NCI-H82 treated with DMSO at 0.1 percent for 48 hours (cell line): Measurements from ENCODE around the gene TBC1D2B.

ENCODE experiments used
- DNase-seq: peaks from one replicate; lab custom pipeline; 2025; ENCODE audit not compliant: unreplicated experiment; lab: John Stamatoyannopoulos, UW

TBC1D2B gene

DNA sequence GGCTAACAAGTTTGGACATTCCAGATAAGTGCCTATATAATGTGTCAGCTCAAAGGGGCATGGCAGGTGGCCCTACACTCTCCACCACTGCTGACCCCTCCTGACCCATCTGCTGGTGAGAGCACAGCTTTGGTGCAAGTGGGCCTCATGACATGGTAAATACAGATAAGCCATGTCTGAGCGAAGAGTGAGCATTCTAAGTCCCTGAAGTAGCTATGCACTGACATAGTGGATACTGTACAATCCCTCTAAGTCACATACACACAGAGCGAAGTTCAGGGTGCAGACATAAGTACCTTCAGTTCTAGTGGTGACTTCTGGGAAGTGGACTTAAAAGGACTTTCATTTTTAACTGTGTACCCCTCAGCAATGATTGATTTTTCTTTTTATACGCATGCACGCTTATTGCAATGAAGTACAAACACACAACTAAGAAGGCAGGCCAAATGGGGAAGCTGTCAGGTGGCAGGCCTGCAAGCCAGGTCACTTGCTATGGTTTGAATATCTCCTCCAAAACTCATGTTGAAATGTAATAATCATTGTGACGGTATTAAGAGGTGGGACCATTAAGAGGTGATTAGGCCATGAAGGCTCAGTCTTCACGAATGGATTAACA is 41.5 kb downstream of the TBC1D2B start:
- DNase-seq, result no peak

DNA sequence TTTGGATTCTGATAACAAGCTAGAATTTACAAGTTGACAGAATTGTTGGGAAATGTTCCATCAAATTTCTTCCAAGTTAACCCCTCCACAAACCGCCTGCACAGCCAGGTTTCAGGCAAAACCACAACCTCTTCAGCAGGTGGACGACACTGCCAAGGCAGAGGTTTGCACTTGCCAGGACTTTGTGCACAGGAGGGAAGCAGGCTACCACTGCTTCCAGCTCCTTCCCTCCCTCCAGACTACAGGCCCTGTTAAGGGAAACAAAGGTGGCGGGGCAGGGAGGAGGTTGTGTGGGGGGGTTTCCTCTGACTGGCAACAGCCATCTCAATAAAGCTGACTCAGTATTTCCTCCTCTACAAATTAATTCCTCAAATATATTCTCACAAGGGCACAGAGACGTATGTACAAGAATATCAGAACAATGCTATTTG is 42.2 kb downstream of the TBC1D2B start:
- DNase-seq, result no peak

DNA sequence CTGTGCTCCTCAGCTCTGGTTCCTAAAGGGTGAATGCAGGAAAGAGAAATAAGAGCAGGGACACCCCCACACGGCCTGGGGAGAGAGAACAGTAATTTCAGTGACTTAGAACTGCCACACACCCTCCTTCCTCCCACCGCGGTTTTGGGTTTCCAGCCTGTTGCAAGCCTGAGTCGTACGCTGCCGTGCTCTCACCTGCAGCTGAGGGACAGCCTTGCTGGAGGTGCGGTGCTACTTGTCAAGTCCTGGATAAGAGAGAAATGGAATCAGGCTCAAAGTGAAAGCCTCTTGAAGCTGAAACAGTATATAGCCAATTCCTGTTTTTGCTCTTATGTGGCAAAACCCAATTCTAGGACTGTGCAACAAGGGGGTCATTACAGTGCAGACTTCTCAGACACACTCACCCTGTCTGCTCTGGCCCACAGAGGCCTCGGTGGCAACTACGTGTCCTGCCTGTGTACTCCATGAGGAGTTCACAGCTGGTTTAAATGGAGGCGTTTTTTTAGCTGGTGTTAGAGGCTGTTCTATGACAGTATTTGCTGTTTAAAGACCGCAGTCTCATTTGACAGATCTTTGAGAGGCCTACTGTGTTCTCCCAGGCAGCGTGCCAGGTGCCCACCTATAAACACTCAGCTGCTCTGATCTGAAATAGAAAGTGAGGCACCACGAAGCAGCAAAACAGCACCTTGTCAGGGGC is 42.9 kb downstream of the TBC1D2B start:
- no peak for DNase-seq

DNA sequence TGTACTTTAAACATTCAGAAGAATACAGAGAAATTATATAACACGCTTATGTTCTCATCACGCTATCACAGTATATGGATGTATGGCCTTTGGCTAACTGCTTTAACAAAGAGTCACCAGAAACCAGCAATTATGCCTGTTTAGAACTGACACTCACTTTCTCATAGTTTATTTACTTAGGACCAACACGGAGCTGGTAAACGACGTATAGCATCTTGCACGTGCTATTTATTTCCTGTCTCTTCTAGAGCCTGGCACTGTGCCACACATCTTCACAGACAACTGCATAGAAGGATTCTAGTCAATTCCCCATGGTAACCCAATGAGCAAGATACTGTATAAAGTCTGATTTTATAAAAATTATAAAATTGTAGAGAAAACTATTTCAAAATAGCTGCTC is 43.6 kb downstream of the TBC1D2B start:
- no peak for DNase-seq

DNA sequence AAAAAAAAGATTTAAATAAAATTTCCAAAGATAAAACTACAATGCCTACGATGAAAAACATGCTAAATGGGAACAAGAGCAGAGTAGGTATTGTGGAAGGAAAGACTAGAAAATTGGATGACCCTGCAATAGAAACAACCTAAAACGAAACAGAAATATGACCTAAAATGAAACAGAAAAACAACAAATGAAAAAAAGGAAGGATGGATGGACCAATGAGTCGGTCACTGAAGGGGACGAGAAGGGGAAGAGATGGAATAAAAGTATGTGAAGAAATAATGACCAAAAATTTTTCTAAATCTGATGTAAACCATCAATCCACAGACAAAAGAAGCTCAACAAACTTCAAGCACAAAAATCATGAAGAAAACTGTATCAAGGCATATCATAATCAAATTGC is 44.8 kb downstream of the TBC1D2B start:
- DNase-seq, result no peak

DNA sequence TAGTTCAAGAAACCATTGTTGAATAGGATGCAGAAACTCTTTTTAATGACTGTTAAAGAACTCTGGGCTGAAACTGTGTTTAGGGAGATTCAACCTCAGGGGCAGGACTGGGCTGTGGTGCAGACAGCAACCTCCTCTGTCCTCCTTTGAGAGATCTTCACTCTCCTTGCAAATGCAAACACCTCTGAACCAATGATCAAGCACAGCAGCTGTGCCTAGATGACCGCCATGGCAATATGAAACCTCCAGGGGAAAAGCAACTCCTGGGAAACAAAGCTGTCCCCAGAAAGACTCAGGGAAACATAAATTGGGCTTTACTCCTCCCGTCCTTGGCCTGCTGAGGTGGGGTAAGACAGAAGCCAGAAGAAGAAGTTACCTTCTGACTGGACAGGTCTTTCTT is 52.6 kb downstream of the TBC1D2B start:
- no peak for DNase-seq

DNA sequence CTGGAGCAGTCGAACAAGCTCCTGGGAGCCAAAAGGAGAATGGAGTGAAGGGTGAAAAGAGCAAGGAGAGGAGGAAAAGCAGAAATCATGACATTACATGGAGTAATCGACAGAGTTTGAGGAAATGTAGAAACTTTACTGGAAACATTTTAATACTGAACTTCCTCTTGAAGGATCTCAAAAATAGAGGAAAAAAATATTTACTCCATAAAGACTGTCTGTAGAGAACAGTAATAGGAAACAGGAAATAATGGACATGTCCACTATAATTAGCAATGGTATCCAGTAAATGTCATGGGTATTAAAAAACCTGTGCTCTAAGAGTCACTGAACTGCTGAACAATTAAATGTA is 53.0 kb downstream of the TBC1D2B start:
- no peak for DNase-seq

DNA sequence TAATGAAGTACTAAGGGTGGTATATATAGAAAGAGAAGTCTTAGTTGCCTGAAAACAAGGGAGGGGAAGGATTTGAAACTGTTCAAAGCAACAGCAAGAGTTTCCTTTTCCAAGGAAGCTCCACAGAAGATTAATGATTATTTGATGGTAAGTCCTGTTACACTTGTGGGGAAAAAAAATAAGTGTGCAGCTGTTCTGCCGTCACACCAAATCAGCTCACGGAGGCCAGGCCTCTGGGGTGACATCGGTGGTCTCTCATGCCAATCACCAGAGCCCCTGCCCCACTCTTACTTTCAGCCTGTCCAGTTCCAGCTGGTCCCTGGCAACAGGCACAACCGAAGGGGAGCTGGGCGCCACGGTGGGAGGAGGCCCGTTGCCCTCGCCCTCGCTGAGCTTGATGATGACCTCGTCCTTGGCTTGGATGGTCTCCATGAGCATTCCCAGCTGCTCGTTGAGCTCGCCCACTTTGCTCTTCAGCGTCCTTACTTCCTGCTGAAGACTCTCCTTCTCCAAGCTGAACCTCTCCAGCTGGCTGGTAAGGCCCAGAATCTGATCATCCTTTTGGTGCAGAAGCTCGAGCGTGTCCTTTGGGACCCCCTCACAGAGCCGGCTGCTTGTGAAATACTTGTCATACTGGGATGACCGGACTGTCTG is 53.5 kb downstream of the TBC1D2B start:
- DNase-seq, result no peak

DNA sequence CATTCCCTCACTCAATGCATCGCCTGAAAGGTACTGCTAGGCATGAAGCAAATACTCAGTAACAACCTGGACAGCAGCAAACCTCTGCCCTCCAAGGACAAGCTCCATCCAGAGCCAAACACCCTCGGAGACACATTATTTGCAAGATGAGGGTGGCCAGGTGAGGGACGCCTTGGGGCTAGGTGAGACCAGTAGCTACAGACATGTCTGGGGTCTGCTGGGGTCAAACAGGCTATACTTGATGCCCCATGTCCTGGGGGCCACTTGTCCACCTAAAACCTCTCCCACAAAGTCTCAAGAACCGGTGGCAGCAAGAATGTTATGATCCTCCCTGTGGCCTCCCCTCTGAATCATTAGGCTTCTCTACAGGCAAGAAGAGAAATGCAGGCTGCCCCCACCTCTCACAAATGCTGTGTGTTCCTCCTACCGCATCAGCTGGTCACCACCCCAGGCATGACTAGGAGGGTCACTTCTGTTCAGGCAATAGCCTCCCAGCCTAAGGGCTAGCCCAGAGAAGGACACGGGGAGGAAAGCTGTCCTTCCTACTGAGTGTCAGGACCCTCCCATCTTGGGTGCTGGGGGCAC is 54.3 kb downstream of the TBC1D2B start:
- DNase-seq, result no peak

DNA sequence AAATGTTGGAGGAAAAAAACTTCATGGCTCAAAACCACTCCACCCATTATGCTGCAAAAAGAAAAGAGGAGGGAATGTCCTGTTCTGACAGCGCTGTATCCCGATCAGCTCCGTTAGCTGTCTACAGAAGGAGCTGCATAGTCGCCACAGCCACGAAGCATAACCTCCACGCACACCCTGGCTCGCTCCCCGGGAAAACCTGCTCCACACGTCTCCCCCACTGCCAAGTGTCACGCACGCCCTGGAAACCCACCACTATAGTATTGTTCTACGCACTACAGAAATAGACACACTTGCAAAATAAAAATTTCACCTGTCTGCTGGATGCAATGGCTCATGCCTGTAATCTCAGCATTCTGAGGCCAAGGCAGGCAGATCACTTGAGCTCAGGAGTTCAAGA is 55.8 kb downstream of the TBC1D2B start:
- no peak for DNase-seq

DNA sequence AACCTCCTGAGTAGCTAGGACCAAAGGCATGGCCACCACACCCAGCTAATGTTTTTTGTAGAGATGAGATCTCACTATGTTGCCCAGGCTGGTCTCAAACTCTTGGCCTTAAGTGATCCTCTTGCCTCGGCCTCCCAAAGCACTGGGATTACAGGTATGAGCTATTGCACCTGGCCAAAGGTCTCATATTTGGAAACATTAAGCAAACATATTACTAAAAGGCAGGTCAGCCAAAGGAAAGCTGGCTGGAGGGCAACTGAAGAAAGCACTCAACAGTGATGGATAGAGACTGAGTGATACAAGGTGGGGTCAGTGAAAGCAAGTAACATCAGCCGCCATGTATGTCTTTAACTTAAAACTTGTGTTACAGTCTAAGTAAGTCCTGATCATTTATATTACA is 57.5 kb downstream of the TBC1D2B start:
- no peak for DNase-seq

DNA sequence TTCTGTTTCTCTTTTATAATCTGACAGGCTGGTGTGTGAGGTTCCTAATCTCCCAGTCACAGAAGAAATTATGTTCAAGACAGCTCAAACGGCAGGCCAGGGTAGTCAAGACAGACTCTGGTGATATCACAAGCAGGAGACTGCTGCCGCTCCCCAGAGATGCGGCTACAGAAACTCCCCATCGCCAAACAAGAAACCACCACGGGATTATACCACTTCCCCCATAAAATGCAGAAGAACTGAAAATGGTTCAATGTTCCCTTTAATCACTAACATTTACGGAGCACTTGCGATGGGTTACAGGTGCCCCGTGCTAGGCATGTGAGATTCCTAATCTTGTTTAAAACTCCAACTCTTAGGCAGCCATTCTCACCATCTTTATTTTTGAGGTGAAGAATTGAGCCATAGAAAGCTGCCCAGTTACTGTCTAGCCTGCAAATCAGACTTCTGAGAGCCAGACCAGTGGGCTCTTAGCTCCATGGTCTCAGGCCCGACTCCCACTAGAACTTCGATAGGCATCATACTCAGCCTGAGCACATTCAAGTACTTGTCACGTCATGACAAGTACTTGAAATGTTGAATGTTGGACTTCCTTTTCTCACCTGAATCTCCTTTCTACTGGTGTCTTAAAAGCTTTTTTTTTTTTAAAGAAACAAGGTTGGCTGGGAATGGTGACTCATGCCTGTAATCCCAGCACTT is 58.4 kb downstream of the TBC1D2B start:
- DNase-seq, result no peak

DNA sequence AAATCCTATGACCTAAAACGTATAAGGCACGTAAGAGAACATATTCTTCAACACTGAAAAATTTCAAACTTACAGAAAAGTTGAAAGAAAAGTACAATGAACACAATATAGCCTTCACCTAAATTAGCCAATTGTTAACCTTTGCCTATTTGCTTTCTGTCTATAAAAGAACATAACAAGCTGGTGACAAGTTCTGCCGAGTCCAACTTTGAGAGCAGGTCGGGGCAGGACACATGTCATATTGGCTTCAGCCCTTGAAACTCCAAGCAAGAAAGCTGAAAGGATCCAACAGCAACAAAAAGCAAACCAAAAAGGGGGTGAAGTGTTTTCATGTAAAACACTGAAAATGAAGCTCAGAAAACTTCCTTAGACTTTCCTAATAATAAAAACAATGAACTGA is 59.1 kb downstream of the TBC1D2B start:
- DNase-seq, result no peak

DNA sequence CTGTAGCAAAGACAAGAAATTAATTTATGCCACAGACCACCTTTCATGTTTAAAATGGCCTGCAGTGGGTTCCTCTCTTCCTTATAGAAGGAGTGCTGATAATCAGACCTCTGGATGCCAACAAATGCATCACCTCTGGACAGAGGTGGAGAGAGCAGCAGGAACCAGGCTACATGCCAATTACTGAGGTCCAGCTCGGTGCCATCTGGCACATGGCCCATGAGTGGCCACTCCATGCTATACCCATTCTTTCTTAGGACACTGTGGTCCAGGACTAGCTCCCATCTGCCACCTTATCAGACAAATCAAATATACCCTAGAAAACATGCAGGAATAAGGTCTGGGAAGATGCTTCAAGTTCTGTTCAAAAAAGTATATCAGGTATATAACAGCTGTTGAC is 60.7 kb downstream of the TBC1D2B start:
- DNase-seq, result no peak

DNA sequence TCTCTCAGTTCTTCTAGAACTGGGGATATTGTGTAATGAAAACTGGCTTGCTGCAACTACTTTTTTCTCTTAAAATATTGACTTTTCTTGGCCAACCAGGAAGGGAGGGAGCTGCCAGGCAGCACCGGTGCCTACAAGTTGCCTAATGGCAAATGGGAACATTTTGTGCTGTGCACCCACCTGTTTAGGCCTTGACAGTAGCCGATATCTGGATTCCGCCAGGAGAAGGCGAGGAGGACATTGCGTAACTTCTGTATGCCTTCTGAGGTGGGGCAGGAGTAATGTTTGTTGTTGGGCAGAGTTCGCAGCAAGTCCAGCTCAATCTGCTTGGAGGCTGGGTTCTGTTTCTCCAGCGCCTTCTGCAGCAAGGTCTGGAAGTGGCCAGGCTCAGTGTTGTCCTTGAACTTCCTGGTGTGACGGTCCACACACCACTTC is 64.9 kb downstream of the TBC1D2B start:
- no peak for DNase-seq

DNA sequence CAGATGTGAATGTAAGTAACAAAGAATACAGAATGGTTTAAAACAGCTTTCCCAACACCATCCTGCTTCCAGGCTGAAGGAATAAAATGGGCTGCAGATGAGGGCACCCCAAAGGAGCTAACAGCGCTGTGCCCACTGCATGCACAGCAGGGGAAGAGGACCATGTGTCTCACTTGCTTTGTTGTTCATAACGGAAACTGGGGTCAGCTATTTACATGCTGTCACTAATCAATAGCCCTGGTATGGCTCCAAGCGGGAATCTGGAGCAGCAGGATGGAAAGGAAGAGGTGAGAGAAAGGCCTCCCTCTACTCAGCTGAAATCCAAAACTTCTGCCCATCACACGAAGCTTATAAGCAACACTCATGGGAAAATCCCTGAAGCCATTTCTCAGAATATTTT is 67.4 kb downstream of the TBC1D2B start:
- DNase-seq, result no peak

DNA sequence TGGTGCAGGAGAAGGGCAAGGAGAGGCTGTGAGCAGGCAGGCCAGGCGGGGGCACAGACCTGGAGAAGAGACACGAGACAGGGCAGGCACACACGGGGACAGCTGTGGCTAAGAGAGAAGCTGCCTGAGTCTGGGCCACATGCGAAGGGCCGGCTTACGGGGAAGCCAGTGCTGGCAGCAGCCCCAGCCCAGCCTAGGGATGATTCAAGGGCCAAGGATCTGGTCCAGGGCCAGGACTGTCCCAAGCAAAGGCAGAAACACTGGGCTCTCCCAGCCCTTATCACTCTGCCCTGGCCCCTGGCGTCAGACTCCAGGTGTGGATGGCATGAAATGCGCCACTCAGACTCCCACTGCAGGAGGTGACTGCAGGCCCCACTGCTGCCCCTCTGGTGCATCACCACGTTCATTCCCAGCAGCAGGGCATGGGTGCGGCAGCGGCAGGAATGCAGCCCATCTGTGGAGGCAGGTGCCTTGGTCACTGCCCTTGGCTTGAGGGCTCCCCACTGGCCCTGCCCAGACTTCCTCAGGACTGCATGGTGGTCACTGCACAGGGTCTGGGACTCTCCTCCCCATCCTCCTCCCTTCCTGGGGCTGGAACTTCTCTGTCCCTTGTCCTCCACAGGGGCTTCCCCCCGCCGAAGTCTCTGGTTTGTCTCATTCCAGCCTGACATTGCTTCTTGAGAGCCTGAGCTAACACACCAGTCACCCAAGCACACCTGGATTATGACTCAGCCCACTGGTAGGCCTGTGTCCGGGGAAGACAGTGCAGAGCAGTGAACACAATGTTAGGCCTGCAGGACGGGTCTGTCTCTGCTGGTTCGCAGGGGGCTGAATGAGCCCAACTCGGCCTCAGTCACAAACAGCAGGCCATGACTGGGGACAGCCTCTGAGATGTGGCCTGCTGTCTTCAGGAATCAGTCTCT is 69.3 kb downstream of the TBC1D2B start:
- DNase-seq, result no peak

DNA sequence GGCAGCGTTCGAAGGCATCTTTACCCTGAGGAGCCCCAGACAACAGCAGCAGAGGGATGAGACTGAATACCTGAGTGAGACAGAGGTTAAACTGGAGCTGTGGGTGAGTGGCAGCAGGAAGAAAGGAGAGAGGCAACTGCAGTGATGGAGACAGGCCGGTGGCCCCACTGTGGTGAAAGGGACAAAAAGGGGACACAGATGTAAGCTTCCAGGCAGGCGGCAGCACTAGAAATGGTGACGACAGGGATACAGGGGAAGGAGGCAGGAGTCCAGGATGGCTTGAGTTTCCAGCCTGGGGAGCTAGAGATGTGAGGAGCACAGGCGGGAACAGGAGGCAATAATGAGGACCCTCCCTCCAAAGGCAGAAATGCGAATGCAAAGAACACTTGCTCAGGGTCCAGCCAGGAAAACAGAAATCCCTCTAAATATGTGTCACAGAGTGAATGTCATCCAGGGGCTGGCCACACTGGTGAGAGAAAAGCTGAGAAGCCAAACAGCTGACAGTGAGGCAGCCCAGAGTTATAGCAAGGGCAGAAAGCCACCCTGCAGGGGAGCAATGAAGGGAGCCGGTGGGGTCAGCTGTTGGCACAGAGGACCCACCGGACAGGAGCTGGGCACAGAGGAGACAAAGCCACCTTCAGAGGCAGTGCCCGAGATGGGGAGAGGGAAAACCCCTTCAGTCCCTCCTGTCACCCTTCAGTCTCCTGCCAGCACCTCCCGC is 70.1 kb downstream of the TBC1D2B start:
- no peak for DNase-seq

DNA sequence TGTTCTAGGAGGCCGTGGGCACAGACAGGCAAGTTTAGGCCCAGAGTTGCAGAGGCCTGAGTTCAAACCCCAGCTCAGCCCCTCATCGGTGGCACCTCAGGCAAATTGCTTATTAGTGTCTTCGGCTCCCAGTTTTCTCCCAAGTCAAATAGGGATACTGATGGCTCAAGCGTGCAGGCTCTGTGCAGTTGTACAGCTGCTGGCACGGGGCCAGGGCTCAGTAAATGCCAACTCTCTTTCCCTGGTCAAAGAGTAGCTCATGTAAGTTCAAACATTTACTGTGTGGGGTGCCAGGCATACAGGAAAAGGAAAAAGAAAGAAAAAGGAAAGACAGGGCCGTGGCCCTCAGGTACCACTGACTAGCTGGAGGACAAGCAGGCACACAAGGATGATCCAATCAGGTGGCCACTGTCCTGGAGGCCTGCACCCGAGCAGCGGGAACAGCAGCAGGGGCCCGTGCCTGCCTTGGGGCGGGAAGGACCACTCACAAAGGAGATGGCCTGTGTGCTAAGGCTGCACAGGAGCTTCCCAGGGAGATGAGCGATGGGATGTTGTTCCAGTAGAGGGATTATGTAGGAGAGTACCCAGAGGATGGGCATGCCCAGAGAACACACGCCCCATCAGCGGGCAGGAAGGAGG is 70.8 kb downstream of the TBC1D2B start:
- DNase-seq, result no peak
